UCSD-AML1 (cell line): ENCODE measurements around the gene DIS3L2.
"Not testable (repeated sequence)": the region's sequence is repeated elsewhere in the genome, so short reads cannot be mapped to it uniquely, and the experiment has no call there.

ENCODE experiments used
- DNase-seq: peaks from one replicate; lab custom pipeline; 2025; ENCODE audit not compliant: unreplicated experiment; lab: John Stamatoyannopoulos, UW

The DIS3L2 gene

DNA sequence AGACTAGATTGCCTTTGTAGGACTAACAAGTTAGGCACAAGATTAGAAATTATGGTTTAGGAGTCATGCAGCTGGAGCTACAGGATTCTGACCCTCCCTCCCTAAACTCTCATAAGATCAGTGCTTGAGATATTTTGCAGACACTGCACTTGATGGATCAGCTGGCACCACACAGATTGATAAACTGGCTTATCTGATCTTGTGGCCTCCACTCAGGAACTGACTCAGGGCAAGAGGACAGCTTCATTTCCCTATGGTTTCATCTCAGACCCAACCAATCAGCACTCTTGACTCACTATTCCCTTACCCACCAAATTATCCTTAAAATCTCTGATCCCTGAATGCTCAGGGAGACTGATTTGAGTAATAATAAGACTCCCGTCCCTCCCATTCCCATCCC, 152.3 kb downstream of the DIS3L2 start:
- no peak for DNase-seq

DNA sequence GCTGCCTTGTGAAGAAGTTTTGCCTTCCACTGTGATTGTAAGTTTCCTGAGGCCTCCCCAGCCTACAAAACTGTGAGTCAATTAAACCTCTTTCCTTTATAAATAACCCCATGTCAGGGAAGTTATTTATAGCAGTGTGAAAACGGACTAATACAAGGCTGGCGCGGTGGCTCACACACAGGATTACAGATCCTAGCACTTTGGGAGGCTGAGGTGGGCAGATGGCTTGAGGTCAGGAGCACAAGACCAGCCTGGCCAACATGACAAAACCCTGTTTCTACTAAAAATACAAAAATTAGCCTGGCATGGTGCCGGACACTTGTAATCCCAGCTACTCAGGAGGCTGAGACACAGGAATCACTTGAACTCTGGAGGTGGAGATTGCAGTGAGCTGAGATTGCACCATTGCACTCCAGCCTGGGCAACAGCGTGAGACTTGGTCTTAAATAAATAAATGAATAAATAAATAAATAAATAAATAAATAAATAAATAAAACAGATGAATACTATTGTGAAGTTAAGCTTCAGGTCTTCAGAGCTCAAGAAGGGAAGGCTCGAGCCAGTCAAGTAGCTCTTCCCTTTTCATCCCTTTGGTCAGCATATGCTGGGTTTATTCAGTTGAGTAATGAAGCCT, 154.3 kb downstream of the DIS3L2 start:
- DNase-seq, result not testable (repeated sequence)

DNA sequence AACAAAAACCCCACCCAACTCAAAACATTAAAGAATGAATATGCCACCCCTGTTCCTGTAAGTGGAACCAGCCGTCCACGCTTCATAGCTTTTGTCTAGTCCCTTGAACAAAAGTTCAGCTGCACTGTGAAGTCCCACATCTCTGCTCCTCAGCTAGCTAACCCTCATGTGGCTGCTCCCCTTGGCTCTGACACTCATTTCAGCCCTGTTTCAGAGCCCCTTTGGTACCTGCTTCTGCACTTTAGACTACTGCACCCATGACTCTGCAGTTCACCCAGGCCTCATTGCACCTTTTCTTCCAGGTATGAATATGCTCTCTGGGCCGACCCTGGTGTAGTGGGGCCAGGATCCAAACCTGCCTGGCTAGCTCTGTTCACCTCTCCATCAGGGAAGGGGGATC, 155.3 kb downstream of the DIS3L2 start:
- DNase-seq, result no peak

DNA sequence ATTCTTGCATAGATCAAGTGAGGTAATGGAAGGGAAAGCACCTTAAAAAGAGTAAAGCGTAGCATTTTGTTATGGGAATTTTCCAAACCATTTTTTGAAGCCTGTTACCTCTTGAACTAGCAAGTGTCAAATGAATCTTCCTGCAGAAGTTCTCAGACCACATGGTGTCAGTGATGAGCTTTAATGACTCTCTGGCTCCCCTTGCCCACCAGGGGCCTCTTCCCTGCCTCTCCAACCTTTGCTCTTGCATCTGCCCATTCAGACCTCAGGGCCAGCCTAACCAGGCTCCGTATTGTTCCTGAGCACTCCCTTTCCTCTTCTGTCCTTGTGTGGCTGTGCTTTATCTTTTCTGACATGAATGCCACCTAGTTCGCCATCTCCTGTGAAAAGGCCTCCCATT, 155.9 kb downstream of the DIS3L2 start:
- no peak for DNase-seq

DNA sequence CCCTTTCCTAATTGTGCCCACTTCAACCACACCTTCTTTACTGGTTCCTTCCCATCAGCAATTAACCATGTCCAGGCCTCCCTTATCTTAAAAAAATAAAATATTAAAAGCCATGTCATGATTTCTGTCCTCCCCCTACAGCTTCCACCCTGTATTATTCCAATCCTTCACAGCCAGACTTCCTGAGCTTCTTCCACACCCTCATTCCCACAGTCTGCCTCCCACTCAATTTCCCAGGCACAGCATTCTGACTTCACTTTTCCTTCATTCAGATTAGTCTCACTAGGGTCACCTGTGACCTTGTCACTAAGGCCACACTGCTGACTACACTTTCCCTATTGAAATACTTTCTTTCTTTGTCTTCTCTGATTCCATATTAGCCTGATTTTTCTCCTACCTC, 159.4 kb downstream of the DIS3L2 start:
- DNase-seq, result no peak

DNA sequence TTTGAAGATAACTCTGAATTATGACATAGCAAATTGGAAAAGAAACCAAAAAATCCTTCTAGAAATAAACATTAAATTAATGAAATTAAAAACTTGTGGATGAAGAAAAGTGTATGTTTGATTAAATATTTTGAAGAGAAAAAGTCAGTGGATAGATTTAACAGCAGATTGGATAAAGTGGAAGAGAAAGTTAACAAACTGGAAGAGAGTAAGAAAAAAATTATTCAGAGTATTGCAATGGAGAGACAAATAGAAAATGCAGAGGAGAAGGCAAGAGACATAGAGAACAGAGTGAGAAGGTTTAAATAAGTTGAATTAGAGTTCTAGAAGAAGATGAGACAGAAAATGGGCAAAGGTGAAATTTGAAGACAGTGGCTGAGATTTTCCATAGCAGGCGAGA, 162.8 kb downstream of the DIS3L2 start:
- no peak for DNase-seq

DNA sequence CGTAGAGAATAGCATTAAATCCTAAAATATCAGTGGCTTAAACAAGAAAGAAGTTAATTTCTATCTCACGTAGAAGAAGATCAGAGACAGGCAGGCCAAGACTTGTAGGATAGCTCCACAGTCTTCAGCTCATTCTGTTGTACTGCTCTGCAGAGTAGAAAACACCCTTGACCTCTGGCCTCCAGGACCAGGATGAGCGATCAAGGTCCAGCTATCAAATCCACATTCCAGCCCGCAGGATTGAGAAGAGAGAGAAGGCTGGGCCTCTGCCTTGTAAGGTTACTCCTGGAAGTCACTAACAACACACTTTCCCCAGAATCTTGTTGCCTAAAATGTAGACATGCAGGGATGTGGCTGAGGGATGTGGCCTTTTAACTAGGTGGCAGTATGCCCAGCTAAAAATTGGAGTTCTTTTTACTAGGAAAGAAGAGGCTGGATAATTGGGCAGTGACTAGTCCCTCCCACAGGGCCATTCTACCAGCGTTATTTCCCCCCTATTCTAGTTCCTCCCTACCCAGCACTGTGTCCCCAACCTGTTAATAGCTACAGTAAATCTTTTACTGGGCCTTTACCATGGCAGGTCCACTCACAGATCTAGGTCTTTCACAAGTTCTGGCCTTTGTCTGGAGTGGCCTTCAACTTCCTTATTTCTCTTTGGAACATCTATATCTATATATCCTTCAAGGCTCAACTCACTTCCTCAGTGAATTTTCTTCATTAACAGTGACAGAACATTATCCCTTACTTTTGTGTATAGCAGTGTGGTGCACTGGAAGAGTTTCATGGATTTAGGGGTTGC, 165.0 kb downstream of the DIS3L2 start:
- no peak for DNase-seq

DNA sequence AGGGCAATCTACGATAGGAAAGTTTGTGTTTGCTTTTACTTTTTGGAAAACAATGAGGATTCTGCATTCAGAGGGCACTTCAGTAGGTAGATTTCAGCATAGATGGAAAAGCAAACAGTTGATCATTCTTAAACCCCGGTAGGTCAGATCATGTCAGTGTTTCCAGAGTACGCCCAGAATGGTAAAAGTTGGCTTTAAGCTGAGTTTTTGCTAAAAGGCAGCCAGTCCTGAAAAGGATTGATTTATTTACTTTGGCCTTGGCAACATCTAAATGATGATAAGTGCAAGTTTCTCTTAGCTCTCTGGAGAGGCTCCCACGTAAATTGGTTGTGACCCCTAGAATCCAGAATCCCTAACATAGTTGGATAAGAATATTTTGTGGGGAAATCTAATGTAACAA, 168.0 kb downstream of the DIS3L2 start:
- no peak for DNase-seq

DNA sequence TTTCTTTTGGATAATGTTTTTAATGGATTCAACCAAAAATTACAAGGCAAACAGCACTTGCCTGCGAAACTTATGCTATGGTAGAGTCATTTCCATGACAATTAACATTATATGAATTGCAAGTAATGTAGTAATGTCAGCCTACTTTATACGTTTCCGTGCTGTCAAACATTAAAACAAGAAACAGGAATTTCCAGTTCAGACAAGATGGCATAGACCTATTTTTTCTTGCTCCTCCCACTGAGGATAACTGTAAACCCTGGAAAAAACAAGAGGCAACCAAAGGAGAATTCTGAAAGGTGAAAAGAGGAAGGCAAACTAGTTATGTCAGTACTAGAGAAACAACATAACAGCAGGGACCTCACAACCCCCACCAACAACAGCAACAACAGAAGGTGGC, 170.7 kb downstream of the DIS3L2 start:
- no peak for DNase-seq

DNA sequence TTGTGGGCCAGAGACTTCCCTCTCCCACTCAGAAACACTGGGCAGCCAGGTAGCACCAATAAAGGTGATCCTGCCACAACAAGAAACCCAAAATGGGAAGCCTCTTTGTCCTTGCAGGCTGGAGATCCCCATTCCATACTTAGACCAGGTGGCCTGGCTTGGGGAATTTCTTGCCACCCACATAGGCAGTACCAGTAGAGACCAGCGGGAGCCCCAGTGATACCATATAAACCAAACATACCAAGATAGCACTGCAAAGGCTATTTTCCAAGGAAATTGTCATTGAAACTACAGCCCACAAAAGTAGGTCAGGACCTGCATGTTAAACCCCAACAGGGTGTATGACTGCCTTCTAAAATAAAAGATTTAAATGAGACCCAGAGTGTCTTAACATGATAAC, 171.6 kb downstream of the DIS3L2 start:
- no peak for DNase-seq

DNA sequence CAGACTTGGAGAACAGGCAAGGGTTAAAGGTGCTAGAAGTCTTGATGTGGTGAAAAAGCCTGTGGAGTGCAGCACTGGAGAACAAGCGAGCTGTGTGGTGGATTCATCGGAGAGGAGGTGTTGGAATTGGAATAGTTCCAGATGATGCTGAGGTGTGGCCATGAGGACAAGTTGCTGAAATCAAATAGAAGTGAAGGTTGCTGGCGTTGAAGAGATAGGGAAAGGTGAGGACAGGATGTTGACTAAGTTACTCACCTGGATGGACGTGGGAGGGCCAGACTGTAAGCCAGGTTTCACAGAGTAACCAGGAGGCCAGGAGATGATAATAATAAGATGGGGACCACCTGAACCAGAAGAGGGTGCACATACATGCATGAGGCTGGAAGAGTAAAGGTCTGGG, 173.4 kb downstream of the DIS3L2 start:
- DNase-seq, result no peak

DNA sequence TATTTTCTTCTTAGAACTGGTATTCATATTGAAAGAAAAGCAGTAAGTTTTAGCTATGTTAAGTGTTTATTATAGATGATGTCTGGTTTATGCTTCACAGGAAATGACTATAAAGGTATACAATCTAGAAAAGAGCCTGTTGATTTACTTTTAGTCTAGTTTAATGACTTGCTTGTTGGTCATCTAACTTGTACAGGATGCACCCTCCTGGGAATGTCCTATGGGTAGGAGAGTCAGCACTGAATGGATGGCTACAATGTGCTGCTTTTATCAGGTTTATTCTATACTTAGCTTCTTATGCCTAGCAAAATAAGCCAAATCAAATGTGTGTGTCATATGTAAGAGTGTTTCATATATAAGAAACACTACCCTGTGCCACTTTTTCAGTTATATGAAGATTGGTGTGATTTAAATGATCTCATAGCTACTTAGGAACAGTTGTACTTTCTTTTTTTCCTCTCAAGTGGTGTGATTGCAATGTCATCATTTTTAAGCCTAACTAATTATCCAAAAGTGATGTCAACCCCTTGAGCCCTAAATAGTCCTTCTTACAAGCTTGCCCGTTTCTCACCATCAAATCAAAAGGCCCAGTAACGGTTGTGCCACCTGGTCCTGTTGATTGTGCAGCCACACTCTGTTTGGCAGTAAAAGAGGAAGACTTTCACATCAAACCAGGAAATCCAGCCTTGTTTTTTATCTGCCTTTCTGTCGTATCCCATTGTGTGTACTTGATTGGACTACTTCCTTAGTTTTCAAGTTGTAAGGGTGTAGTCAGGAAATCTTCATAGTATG, 176.0 kb downstream of the DIS3L2 start:
- DNase-seq, result no peak

DNA sequence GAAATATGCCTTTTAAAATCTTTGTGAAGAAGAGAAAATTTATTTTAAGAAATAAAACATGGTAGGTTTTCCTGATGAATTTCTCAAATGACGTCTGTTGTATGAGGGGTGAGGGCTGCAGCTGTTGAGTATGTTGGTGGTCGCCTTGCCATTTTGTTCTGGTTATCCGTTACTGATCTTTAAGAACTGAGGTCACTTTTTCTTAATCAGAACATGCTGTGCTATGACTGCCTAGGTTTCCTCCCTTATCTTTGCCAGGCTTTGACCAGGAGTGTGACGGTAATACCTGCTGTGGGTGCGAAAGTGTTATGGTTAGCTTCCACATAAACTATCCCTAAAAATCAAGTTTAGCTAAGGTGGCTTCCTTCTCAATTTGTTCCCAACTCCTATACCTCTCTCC, 176.9 kb downstream of the DIS3L2 start:
- DNase-seq, result no peak

DNA sequence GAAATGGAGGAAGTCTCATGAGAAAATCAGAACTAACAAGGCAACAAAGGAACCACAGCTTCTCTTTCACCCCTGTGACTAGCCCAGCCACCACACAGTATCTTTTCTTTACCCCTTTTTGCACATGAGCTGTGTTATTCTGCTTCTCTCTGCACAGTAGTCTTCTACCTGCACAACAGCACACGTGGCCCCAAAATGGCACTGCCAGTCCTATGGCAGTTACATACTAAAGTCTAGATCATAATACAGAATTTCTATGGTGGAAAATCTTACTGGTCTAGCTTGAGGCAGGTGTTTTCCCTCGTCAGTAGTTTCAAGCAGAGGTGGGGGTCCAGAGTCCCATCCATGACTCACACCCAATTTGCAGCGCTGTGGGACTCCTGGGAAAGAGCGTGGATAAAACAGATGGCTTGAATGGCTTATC, 177.7 kb downstream of the DIS3L2 start:
- DNase-seq, result no peak

DNA sequence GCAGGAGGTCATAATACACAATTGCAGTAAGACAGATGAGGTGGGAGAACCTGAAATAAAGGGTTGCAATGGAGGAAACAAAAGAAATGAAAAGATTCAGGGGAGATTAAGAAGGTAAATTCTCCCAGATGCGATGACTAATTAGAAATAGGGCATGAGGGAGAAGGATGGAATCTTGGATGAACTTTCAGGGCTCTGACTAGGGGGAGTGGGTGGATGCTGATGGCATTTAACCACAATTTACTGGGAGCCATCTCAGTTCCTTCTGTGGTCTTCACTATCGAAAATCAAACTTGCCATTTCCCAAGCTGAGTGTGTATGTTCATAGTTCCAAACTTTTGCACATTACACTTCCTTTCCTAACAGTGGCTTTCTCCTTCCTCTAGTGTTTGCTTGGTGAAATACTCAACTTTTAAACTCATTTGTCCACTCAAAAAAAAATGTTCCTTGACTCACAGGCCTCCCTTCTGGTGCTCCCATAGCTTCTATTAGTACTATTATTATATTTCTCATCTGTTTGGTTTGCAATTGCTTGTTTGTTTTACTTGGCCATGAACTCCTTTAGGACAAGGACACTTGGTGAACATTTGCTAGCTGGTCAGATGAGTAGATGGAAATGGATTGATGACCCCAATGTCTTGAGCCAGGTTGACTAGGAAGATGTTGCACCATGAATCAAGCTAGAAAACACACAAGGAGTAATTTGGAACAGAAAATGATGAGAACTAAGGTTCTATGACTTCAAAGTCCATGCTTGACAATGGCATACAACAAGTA, 178.5 kb downstream of the DIS3L2 start:
- no peak for DNase-seq

DNA sequence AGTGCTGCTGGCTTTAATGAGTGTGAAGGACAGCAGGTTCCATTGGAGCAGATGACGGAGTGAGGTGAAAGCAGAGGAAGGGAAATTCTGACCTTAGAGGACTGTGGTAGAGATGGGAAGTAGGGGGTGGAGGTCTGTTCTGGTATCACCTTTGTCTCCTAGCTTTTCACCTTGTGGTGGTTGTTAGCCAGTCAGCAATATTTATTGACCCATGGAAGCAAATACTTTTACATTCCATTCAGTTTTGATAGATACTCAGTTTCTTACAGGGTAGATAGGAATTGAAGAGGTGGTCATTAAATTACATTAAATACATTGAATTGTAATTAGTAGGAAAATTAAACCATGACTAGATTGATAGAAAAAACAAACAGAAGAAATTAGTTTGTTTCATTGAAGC, 180.1 kb downstream of the DIS3L2 start:
- no peak for DNase-seq

DNA sequence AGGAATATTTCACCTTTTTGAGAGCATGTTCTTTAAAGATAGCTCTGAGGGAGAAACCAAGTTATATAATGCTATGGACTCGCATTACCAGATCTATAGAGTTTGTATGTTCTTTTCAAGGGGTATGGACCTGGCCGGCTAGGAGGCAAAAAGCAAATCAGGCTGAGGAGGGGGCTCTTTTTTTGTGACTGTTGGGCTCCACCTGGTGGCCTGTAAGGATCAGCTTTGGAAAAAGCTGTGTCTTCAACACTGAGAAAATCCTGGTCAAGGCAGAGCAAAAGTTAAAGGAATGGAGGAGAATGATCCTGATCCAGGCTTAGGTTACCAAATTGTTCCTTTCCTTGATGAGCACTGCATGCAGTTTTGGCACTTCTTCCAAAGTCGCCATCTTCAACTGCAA, 180.5 kb downstream of the DIS3L2 start:
- no peak for DNase-seq

DNA sequence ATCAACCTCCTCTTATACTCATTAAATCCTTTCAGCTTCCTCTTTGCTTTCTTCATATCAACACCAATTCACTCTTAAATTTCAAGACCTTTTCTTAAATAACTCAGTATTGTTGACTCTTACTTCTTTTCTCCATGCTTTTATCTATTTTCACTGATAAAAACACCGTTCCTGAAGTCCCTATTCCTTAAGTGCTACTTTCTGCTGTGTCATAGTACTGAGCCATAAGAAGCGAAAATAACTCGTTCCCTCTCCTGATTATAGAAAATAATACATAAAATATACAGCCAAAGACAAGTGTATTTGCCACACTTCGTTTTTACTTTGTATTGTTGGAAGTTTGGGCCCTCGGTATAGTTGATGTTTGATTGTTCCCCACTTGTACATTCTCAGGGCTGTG, 181.0 kb downstream of the DIS3L2 start:
- no peak for DNase-seq

DNA sequence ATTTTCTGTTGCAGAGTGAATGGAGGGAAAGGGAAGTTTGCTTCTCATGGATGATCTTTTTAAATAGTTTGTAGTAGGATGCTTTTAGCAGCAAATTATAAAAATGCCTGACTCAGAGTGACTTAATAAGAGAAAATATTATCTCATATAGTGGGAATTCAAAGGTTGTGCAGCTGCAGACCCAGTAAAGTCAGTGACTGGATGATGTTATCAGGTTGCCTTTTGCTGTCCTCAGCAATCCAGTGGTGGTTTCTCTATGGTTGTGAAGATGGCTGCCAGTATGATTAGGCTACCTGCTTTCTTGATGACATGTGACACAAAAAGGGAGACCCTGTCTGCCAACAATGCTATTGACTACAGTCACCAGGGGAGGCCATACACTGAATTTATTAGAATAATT, 184.8 kb downstream of the DIS3L2 start:
- DNase-seq, result no peak

DNA sequence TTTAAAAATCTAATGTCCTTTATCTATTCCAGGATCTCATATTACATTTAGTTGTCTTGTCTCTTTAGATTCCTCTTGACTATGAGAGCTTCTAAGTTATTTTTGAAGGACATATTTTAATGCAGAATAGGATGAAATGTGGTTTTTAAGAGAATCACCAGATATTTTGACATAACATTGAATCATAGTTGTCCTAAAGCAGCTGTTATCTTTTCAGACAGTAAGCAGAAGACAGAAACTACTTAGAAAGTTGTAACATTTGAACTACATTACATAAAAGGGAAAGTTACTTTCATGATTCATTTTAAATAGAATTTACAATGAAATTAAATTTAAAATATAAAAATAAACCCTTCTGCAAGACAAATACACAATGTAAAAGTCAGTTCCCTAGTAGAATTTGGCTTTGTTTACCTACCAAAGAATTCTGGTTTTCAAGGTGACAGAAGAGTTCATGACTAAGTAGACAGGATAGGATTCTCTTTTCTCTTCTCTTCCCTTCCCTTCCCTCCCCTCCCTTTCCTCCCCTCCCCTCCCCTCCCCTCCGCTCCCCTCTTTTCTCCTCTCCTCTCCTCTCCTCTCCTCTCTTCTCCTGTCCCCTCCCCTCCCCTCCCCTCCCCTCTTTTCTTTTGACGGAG, 186.0 kb downstream of the DIS3L2 start:
- no peak for DNase-seq

DNA sequence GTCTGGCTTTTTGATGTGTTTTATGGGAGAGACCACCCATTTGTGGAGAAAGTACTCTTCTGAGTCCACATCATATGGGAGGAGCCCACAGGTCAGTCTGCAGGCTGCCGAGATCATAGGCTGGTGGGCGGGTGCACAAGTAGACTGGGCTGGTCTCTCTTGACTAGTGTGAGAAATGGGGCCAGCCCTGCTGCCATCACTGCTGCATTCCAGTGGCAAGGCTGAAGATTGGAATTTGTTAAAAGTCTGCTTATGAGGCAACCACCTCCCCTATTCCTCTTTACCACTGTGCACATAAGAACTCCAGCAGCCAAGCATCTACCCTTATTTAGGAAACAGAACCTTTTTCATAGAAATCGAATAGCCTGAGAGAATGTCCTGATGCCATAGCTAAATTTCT, 200.7 kb downstream of the DIS3L2 start:
- DNase-seq, result no peak
